ENCODE measurements around the gene POM121.
"Not testable (repeated sequence)": the region's sequence is repeated elsewhere in the genome, so short reads cannot be mapped to it uniquely, and the experiment has no call there.

GRCh38 chr7:72976434-72976833 is 51.5 kb downstream of the POM121 start:
- TF ChIP-seq, protein P1, sequence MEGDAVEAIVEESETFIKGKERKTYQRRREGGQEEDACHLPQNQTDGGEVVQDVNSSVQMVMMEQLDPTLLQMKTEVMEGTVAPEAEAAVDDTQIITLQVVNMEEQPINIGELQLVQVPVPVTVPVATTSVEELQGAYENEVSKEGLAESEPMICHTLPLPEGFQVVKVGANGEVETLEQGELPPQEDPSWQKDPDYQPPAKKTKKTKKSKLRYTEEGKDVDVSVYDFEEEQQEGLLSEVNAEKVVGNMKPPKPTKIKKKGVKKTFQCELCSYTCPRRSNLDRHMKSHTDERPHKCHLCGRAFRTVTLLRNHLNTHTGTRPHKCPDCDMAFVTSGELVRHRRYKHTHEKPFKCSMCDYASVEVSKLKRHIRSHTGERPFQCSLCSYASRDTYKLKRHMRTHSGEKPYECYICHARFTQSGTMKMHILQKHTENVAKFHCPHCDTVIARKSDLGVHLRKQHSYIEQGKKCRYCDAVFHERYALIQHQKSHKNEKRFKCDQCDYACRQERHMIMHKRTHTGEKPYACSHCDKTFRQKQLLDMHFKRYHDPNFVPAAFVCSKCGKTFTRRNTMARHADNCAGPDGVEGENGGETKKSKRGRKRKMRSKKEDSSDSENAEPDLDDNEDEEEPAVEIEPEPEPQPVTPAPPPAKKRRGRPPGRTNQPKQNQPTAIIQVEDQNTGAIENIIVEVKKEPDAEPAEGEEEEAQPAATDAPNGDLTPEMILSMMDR (IDR thresholded peaks at IDR 0.05): not testable (repeated sequence)
- TF ChIP-seq POLR2A, EP300 (IDR thresholded peaks at IDR 0.05): not testable (repeated sequence)

Measured in tibial nerve (tissue), 4 donors.